WERI-Rb-1 (cell line): ENCODE data around the gene EFNB1.

Source experiments
- DNase-seq: peaks from one replicate; pipeline ENCODE4 v3.0.0-alpha.2; 2020
- H3K27ac ChIP-seq: fragments of 250-450 bp; sonication (Bioruptor Pico); 2 replicates; pipeline ENCODE4 v1.5.1; 2020; ENCODE audit warnings: mild to moderate bottlenecking, moderate library complexity
- H3K27me3 ChIP-seq: fragments of 250-450 bp; sonication (Bioruptor Pico); 2 replicates; pipeline ENCODE4 v1.5.1; 2021; ENCODE audit warnings: mild to moderate bottlenecking, low read depth, moderate library complexity; ENCODE audit not compliant: insufficient read depth, severe bottlenecking
- H3K36me3 ChIP-seq: fragments of 250-450 bp; sonication (Bioruptor Pico); 2 replicates; pipeline ENCODE4 v1.5.1; 2020; ENCODE audit warnings: mild to moderate bottlenecking, moderate library complexity
- H3K4me3 ChIP-seq: 2 replicates; pipeline ENCODE4 v1.5.1; 2011; ENCODE audit warnings: low read depth, mild to moderate bottlenecking, control low read depth, low read length
- H3K9me3 ChIP-seq: fragments of 250-450 bp; sonication (Bioruptor Pico); 2 replicates; pipeline ENCODE4 v1.5.1; 2021; ENCODE audit warnings: mild to moderate bottlenecking, moderate library complexity; ENCODE audit not compliant: severe bottlenecking
- CTCF ChIP-seq: IDR thresholded peaks from 2 replicates; pipeline ENCODE4 v1.5.1; 2011; ENCODE audit warnings: low read depth, mild to moderate bottlenecking, control low read depth, inconsistent platforms, low read length

The EFNB1 gene

GRCh38 chrX:68824565-68825125 is 4.2 kb upstream of the EFNB1 start:
- Histone ChIP-seq H3K9me3 (no peaks in the 10 kb centered on the region), H3K27ac (no peak overlapping the region), H3K4me3 (no peak overlapping the region), H3K36me3 (no peaks in the 10 kb centered on the region), H3K27me3 (peaks cover 16% of the 10 kb centered on the region)
- TF ChIP-seq CTCF = no peak
- DNase-seq = no peak

GRCh38 chrX:68826113-68826980 is 2.5 kb upstream of the EFNB1 start:
- TF ChIP-seq CTCF = no peak
- Histone ChIP-seq H3K27ac (no peak overlapping the region), H3K36me3 (no peaks in the 10 kb centered on the region), H3K9me3 (no peaks in the 10 kb centered on the region), H3K27me3 (peaks cover 26% of the 10 kb centered on the region), H3K4me3 (no peak overlapping the region)
- no peak for DNase-seq

GRCh38 chrX:68827256-68827655 is 1.6 kb upstream of the EFNB1 start:
- Histone ChIP-seq H3K4me3 (no peak overlapping the region), H3K9me3 (no peaks in the 10 kb centered on the region), H3K36me3 (no peaks in the 10 kb centered on the region), H3K27ac (no peak overlapping the region), H3K27me3 (peaks cover 26% of the 10 kb centered on the region)
- no peak for TF ChIP-seq CTCF
- DNase-seq = no peak

- DNase-seq = peak; percentile 82
- Histone ChIP-seq H3K9me3 (no peaks in the 10 kb centered on the region), H3K27me3 (peaks cover 26% of the 10 kb centered on the region), H3K36me3 (no peaks in the 10 kb centered on the region), H3K4me3 (peak overlapping the region; percentile 18; the same call in 1 of the 2 replicates), H3K27ac (no peak overlapping the region)
- peak; percentile 85 for TF ChIP-seq CTCF
Measured at GRCh38 chrX:68827848-68828624, 785 bp upstream of the EFNB1 start.

GRCh38 chrX:68829582-68830418 is 979 bp downstream of the EFNB1 start:
- Histone ChIP-seq H3K4me3 (peak overlapping the region; percentile 49), H3K9me3 (no peaks in the 10 kb centered on the region), H3K27ac (no peak overlapping the region), H3K27me3 (peaks cover 26% of the 10 kb centered on the region), H3K36me3 (no peaks in the 10 kb centered on the region)
- no peak for TF ChIP-seq CTCF
- DNase-seq = no peak
